ENCODE measurements around the gene SRSF7.

SRSF7 gene

DNA sequence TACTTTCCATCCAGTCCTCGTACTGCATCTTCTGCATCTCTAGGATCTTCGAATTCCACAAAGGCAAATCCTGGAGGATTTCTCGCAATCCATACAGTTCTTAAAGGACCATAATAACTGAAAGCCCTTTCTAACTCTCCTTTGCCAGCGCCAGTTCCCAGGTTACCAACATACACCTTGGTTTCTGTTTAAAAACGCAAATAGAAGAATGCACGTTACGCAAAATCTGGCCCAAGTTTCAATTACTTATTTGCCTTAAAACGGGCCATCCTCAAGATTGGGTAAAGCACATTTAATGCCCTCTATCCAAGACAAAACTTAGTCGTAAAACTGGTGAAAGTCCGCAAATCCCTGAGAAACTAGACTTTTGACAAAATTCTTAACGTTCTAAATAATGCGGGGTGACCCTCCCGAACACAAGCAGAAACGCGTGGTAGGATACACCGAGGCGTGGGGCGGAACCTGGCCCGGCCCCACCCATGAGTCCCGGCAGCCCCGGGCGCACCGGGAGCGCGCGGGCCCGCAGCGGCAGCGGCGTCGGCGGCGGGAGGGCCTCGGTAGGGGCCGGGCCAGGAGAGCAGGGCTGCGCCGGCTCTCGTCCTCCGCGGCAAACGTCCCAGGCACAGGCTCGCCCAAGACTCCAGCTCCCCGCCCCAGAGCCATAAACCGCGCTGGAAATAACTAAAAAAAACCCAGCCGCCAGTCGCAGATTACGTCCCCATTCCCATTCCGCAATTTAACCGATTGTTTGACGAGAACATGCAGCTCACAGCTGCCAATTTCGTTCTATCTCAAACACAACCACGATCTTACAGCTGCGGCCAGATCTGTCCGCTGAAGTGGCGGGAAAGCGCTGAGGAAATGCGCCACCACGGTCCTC, 910 bp downstream of the SRSF7 start:
- Histone ChIP-seq H3K4me3 (ENCODE audit: low read length) (peak overlapping the region; percentile 99), H3K9me3 (ENCODE audit: control insufficient read depth, insufficient read depth, low read length) (no peaks in the 10 kb centered on the region), H3K27me3 (ENCODE audit: control insufficient read depth, low read length) (no peaks in the 10 kb centered on the region), H3K27ac (ENCODE audit: low read depth, low read length) (peak overlapping the region; percentile 88), H4K20me1 (ENCODE audit: control insufficient read depth, insufficient read depth, low read depth, low read length) (peaks cover 38% of the 10 kb centered on the region), H3K4me2 (ENCODE audit: low read length) (peak overlapping the region; percentile 90), H3K79me2 (ENCODE audit: control insufficient read depth, low read length) (peaks cover 68% of the 10 kb centered on the region), H3K4me1 (ENCODE audit: control insufficient read depth, low read length) (peaks cover 44% of the 10 kb centered on the region), H3K36me3 (ENCODE audit: control insufficient read depth, low read length) (peaks cover 59% of the 10 kb centered on the region), H3K9me2 (replicated peaks; ENCODE audit: control insufficient read depth, low read length) (no peaks in the 10 kb centered on the region), H3F3A (ENCODE audit: control insufficient read depth, insufficient read depth) (peaks cover 48% of the 10 kb centered on the region)
- no peak for TF ChIP-seq EZH2phosphoT487 (IDR thresholded peaks at IDR 0.05; ENCODE audit: borderline replicate concordance, low read length)

DNA sequence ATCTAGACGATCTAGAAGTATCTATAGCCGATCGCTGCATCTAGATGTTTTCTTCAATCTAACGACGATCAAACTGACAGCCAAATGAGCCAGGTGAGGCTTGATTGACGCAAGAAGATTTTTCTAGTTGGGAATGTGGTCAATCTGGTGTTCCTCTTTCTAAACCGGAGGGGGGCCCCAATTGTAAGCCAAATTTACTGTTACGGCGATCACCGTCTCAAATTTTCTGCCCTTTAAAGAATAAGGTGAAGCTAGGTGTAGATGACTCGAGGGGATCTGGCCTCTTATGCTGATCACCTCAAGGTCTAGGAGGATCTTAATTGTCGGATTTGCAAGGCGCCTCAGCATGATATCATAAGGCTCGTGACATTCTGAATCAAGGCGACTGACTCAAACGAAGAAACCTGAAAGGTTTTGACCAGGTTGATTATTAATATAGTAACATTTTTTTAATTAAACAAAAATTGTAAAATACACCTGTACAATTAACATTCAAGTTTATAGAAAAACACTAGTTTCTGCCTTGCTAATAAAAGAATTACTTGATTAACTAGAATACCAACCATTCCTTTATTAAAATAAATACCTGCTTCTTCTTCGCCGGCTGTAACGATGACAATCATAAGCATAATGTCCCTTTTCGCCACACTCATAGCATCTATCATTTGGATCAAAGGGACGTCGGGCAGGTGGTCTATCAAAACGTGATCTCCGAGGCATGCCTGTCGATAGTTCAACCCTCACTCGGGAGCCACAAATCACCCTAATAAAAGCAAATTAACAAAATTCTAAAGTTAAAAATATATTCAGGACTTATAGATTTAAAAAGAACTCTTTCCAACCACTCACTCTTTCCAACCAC, 2.0 kb downstream of the SRSF7 start:
- peaks cover 78% of the 10 kb centered on the region for H3K79me2 ChIP-seq (ENCODE audit: control insufficient read depth, low read length)
- TF ChIP-seq, protein P1, sequence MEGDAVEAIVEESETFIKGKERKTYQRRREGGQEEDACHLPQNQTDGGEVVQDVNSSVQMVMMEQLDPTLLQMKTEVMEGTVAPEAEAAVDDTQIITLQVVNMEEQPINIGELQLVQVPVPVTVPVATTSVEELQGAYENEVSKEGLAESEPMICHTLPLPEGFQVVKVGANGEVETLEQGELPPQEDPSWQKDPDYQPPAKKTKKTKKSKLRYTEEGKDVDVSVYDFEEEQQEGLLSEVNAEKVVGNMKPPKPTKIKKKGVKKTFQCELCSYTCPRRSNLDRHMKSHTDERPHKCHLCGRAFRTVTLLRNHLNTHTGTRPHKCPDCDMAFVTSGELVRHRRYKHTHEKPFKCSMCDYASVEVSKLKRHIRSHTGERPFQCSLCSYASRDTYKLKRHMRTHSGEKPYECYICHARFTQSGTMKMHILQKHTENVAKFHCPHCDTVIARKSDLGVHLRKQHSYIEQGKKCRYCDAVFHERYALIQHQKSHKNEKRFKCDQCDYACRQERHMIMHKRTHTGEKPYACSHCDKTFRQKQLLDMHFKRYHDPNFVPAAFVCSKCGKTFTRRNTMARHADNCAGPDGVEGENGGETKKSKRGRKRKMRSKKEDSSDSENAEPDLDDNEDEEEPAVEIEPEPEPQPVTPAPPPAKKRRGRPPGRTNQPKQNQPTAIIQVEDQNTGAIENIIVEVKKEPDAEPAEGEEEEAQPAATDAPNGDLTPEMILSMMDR (IDR thresholded peaks at IDR 0.05; ENCODE audit: low read depth, low read length, poor library complexity, severe bottlenecking): no peak
- no peak for TF ChIP-seq EZH2phosphoT487 (IDR thresholded peaks at IDR 0.05; ENCODE audit: borderline replicate concordance, low read length)
- peak overlapping the region; percentile 90 for H3K4me2 ChIP-seq (ENCODE audit: low read length)
- no peaks in the 10 kb centered on the region for H3K9me3 ChIP-seq (ENCODE audit: control insufficient read depth, insufficient read depth, low read length)
- H4K20me1 ChIP-seq (ENCODE audit: control insufficient read depth, insufficient read depth, low read depth, low read length): peaks cover 40% of the 10 kb centered on the region
- H3K27ac ChIP-seq (ENCODE audit: low read depth, low read length): peak overlapping the region; percentile 88
- H3K36me3 ChIP-seq (ENCODE audit: control insufficient read depth, low read length): peaks cover 70% of the 10 kb centered on the region
- H3K4me3 ChIP-seq (ENCODE audit: low read length): peak overlapping the region; percentile 99
- no peaks in the 10 kb centered on the region for H3K9me2 ChIP-seq (replicated peaks; ENCODE audit: control insufficient read depth, low read length)
- H3K27me3 ChIP-seq (ENCODE audit: control insufficient read depth, low read length): no peaks in the 10 kb centered on the region
- H3F3A ChIP-seq (ENCODE audit: control insufficient read depth, insufficient read depth): peaks cover 58% of the 10 kb centered on the region
- peaks cover 43% of the 10 kb centered on the region for H3K4me1 ChIP-seq (ENCODE audit: control insufficient read depth, low read length)

GRCh38 chr2:38748391-38748790, 2.8 kb downstream of the SRSF7 start:
- peaks cover 66% of the 10 kb centered on the region for H3F3A ChIP-seq (ENCODE audit: control insufficient read depth, insufficient read depth)
- peaks cover 35% of the 10 kb centered on the region for H3K4me1 ChIP-seq (ENCODE audit: control insufficient read depth, low read length)
- no peaks in the 10 kb centered on the region for H3K27me3 ChIP-seq (ENCODE audit: control insufficient read depth, low read length)
- H3K4me2 ChIP-seq (ENCODE audit: low read length): peak overlapping the region; percentile 90
- no peaks in the 10 kb centered on the region for H3K9me2 ChIP-seq (replicated peaks; ENCODE audit: control insufficient read depth, low read length)
- H3K36me3 ChIP-seq (ENCODE audit: control insufficient read depth, low read length): peaks cover 77% of the 10 kb centered on the region
- H3K4me3 ChIP-seq (ENCODE audit: low read length): peak overlapping the region; percentile 99
- no peaks in the 10 kb centered on the region for H3K9me3 ChIP-seq (ENCODE audit: control insufficient read depth, insufficient read depth, low read length)
- TF ChIP-seq, protein P1 (IDR thresholded peaks at IDR 0.05; ENCODE audit: low read depth, low read length, poor library complexity, severe bottlenecking): no peak
- TF ChIP-seq EZH2phosphoT487 (IDR thresholded peaks at IDR 0.05; ENCODE audit: borderline replicate concordance, low read length): no peak
- no peak overlapping the region for H3K27ac ChIP-seq (ENCODE audit: low read depth, low read length)
- H4K20me1 ChIP-seq (ENCODE audit: control insufficient read depth, insufficient read depth, low read depth, low read length): peaks cover 45% of the 10 kb centered on the region
- peaks cover 86% of the 10 kb centered on the region for H3K79me2 ChIP-seq (ENCODE audit: control insufficient read depth, low read length)

All from DOHH2 (cell line).